Superior temporal gyrus (tissue), 1 donor: Measurements from ENCODE around the gene SLC66A2.

Experiments used
- DNase-seq: peaks from one replicate; pipeline ENCODE4 v3.0.0-alpha.2; 2016; ENCODE audit errors: extremely low spot score

The SLC66A2 gene

DNA sequence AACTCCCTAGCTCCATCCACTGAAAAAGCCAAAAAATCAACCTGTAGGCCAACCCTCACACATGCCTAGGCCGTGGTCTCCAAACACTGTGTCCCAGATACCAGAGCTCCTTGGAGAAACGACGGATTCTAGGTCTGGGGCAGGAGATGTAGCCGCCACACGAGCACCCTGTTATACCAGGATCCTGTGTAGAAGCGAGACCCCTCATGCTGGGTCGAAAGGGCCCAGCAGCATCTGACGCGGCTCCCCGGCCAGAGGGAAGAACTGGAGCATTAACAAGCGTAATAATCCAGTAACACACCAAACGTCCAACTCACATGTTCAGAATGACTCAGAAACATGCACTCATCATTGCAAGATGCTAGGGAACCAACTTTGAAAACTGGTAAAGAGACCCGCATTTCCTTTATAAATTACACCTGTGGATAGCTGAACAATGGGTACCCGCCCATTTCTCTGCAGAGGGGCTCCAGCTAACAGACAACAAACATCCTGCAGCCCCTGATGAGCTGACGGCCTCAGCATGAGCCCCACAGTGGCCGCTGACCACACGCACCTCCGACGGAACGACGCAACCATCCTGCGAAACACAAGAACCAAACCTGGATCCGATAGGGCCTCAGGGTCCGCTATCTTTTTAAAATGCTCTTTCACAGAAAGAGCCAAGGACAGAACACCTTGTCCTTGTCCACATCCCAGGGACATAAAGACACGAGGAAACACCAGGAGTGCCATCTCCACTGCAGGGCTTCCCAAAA is 14.2 kb downstream of the SLC66A2 start:
- no peak for DNase-seq

DNA sequence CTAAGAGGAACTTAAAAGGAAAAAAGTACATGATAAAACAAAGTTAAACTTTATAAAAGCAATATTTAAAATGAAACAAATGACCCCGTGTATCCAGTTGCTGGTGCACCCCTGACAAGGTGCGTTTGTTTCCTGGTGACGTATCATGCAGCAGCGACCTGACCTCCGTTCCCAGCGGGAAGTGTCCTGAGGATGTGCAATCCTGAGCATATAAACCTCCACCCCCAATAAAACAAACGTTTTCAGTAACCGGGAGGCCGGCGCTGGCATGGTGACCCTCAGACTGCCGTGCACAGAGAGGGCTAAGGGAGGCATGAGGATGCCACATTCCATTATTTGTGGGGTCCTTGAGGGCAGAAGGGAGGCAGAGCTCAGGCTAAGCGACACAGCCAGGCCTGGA is 14.8 kb downstream of the SLC66A2 start:
- no peak for DNase-seq

DNA sequence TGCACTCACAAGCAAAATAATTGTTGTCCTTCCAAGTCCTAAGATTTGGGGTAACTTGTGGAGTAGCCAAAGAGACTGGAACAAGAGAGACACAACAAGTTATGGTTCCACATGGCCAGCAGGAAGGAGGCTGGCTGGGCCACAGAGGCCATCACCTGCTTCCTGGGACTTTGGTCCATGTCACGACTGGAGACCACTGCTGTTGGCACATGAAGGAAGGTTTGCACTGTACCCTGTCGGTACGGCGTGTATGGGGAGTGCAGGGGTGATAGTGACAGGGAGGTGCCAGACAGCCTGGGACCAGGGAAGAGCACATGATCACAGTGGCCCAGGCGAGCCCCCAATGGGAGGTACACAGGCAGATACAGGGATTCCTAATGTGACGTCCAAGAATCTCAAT is 15.5 kb downstream of the SLC66A2 start:
- no peak for DNase-seq

DNA sequence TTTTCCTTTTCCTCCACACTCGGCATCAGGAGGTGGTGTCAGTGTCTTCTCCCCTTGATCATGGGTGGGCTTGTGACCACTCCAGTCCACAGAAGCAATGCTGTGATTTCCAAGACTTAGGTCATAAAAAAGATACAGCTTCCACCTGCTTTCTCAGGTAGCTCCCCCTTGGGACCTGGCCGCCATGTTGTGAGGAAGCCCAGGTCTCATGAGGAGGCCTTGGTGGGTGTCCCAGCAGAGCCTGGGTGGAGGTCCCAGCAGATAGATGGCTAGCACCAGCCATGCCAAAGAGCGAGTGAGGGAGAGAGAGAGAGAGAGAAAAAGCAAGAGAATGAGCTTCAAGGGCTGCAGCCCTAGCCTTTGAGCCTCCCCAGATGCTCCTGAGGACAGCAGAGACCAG is 16.0 kb downstream of the SLC66A2 start:
- no peak for DNase-seq

DNA sequence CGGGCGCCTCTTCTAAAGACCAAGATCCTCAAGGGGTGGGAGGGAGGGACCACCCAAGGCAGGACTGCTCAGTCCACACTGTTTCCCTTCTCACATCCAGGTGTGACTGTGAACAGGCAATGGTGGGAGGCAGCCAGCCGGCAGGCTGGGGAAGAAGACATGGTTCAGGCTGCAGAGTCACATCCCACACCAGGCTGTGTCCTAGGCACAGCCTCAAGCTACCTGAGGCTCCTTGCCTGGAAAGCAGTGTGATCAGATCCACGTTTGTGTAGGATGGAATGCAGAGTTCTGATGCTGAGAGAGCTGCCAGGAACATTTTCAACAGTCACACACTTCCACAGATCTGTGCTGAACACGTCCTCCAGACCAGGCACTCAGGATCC is 16.4 kb downstream of the SLC66A2 start:
- no peak for DNase-seq

DNA sequence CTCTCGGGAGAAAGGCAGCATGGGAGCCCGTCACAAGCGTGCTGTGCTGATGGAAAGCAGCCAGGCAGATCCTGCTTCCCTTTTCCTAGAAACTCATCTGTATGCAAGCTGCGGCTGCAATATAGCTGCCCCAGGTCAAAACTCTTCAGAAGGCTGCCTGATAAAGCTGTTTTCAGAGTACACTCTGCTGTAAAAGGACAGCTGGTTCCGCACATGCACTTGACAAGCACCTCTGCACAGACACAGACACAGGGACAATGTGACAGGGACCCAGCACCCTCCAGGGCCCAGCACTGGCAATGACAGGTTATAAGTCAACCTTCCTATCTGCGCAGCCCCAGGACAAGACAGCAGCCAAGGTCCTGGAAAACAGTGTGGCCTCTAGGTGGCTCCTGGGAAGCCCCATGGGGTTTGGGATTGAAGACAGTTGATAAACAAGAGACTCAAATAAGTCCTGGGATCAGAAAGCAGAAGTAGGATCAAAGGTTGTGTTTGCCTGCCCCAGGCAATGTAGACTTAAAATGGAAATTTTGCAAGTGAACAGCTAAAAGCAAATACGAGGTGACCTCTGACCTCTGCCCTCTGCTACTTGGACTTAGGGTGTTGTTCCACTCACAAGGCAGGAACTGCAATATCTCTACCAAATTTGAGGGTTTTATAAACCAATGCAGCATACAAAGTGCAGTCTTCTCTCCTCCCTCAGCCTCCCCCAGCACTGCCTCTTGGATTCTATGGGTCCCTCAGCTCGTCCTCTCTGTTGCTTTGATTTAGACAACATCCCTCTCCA is 16.9 kb downstream of the SLC66A2 start:
- DNase-seq, result no peak

DNA sequence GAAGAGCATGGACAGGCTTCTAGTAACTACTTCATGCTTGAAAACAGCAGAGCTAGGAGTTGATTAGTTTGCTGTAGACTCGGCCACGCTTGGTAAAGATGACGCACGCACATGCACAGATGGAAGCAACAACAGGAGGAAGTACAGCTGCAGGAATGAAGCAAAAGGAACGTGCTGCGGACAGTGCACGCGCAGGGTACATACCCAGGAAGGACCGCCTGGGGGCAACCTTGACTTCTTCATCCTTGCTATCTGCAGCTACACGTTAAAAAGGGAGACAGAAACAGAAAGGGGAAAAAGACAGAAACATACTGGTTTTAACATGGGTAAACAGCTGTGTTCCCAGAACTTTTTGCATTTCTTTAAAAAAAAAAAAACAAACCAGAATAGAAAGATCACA is 17.7 kb downstream of the SLC66A2 start:
- DNase-seq, result no peak

DNA sequence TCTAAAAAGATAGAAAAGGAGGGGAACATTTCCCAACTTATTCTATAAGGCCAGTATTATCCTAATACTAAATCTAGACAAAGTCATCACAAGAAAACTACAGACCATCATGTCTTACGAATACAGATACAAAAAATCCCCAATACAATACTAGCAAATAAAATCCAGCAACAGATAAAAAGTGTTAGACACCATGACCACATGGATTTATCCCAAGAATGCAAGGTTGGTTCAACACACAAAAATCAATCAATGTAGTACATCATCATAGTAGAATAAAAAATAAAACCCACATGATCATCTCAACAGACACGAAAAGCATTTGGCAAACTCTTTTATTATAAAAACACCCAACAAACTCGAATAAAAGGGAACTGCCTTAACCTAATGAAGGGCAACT is 18.5 kb downstream of the SLC66A2 start:
- no peak for DNase-seq

DNA sequence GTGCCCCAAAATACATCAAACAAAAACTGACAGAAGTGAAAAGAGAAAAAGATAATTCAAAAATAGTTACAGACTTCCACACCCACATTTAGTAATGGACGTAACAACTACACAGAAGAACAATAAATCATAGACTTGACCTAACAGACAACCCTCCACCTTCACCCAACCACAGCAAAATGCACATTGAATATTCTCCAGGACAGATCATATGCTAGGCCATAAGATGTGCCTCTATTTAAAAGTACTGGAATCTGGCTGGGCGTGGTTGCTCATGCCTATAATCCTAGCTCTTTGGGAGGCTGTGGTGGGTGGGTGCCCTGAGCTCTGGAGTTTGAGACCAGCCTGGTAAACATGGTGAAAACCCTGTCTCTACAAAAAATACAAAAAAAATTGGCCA is 20.0 kb downstream of the SLC66A2 start:
- DNase-seq, result no peak

DNA sequence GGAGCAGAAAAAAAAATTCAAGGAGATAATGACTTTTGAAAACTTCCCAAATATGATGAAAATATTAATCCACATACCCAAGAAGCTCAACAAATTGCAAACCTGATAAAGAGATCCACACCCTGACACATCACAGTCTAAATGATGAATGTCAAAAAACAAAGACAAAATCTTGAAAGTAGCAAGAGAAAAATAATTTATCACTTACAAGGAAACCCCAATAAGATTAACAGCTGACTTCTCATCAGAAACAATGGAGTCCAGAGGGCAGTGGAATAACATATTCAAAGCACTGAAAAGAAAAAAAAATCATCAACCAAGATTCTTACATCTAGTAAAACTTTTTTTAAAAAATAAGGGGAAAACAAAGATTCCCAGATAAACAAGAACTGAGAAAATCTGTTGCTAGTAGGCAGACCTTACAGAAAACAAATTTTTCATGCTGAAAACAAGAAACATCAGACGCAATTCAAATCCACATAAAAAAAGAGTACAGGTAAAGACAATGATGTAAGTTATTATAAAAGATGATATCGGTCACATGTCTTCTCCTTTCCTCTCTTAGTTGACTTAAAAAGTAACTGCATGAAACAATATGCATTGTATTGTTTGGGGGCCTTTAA is 21.3 kb downstream of the SLC66A2 start:
- DNase-seq, result no peak

DNA sequence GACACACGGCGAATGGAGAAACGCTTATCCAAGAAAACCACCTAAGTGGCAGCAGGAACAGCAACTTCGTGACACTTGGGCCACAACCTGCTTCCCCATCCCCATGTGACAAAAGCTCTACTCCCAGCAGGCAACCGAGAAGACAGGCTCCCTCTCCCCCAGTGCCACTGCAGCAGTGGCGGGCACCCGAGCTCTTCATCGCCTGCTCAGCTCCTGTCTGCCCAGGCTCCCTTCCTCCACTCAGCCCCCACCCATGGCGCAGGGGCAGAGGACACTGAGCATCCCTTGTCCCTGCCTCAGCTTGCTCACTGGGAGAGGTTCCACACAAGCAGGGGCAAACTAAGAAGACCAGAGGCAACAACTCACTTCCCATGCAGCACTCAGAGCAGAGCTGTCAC is 22.9 kb downstream of the SLC66A2 start:
- no peak for DNase-seq

DNA sequence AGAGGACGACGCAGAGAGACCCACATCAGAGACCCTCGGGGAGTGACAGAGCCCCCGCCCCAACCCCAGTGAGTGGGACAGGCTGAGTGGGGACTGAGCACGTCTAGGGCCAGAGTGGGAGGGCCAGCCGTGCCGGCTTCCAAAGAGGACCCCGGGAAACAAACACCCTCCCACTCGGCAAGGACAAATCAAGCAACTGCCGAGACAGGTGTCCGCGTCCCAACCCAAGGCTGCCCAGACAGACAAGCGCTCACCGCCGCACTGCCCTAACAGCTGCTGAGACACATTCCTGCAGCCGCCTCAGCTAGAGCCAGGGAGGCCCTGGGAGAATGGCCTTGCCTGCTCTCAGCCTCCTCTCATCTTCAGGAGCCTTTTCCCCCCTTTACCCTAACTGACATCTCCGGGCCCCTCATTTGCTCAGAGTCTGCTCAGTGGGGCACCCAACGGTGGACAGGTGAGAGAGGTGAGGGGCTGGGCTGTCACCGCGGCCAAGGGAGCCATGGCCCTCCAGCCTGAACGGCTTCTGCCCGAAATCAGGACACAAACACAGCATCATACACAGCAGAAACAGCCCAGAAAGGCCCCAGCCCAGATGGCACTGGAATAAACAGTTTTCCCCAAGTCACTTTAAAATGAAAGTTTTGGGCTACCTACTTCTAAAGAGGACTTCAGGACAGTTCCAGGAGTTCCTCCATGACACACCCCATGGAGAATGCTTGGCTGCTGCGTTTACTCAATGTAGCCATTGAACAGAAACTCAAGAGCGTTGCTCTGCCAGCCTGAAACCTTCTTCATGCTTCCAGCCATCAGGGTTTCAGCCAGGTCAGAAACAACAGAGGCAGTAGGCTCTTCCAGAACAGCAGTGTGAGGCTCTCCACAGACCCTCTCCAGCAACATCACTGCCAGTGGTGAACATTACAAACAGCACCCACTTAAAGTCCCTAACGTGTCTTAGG is 23.6 kb downstream of the SLC66A2 start:
- DNase-seq, result no peak

DNA sequence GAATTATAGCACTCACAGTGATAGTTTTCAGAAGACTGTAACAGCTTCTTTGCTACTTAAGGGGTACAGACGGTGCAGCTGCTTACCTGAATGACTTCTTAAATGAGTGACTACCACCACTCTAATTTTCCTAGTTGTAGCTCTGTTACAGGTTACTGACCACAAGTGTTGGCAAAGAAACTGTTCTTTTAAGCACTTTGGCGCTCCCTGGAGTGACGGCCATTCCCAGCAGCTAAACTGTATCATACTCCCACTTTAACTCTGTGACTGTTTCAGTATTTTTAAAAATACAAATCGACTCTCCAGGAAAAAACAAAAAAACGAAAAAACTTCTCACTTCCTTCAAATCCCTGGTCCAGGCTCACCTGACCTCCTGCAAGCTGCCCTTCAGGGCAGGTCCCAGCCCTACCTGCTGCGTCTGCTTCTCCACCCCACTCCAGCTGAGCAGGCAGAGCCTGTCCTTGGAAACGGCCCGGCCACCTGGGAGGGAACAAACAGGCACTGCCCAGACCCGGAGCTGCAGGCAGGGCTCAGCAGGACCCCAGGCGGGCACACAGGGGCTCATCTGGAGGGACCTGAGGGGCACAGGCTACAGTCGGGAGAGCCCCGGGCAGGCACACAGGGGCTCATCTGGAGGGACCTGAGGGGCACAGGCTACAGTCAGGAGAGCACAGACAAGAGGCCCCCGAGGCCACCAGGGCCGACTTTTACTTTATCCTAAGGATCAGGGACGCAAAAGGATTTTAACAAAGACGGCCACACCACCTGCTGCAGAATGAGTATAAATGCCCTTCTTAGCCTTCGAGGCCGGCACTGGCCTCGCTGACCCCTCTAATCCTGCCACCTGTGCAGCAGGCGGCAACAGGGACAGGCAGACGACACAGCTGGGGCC is 24.5 kb downstream of the SLC66A2 start:
- DNase-seq, result no peak

DNA sequence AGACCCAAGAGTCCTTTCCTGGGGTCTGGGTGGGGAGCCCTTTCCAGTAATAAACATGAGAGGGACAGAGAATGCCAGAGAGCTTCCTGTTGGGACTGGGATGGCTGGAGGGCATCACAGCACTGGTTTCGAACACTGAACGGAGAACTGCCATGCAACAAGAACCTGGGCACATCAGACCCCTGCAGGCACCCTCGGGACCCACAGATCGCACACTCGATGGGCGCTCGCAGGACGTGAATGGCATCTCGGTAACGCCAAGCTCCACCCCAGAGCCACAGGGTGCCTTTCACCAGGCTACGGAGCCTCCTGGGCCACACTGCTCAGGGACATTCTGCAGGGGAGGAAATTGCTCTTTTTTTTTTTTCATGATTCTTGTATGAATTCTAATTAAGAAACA is 25.1 kb downstream of the SLC66A2 start:
- DNase-seq, result no peak

DNA sequence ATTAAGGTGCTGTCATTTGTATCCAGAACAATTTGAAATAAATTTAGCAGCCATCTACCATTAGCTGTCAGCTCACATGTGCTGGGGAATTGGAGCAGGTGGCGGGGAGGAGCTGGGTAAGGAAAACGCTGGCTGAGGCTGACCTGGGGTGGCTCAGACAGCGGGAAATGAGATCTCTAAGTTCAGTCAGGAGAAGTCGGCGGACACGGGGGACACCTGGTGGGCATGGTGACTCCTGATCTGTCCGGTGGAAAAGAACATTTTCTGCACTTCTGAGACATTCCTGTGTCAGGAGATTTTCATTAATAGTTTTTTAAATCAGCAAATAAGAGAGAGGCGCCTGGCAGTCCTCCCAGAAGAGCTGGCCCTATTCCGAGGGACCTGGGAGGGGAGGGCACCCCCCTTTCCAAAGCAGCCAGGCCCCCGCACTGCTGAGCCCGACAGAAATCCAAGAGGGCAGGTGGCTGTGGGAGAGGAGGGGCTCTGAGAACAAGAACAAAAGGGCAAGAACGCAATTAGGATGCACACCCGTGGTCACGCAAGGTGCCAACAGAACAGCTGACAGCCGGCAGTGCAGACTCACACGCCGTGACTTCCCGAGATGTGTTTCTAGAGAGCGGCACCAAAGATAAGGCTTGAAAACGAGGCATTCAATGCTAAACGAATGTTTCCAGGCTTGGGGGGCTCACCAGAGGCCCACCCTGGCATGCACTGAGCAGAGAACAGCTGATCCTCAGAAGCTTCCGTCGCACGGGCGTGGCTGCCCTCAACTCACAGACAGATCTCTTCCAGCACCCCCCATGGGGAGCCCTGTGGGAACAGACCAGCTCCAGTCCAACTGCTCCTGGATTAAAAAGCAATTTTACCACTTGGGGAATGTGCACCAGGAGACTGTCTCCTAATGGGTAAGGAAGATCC is 26.4 kb downstream of the SLC66A2 start:
- no peak for DNase-seq

DNA sequence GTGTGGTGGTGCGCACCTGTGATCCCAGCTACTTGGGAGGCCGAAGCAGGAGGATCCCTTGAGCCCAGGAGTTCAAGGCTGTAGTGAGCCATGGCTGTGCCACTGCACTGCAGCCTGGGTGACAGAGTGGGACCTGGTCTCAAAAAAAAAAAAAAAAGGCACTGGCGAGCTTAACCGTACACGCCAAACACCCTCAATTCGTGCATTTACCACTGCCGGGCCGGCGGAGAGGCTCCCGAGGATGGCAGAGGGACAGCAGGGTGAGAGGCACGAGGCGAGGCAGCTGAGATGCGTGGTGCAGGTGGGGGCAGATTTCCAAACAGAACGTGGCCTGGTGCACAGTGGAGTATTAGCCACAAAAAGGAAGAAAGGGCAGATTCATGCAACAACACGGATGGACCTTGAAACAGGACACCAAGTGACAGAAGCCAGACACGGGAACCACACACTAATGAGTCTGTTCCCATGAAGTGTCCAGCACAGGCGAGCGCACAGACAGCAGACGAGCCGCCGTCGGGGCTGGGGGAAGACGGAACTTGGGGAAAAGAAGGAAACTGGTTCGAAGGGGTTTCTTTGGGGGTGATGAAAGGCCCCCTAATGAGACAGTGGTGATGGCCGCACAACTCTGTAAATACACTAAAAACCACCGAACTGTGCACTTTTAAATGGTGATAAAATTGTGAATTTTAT is 27.4 kb downstream of the SLC66A2 start:
- no peak for DNase-seq

DNA sequence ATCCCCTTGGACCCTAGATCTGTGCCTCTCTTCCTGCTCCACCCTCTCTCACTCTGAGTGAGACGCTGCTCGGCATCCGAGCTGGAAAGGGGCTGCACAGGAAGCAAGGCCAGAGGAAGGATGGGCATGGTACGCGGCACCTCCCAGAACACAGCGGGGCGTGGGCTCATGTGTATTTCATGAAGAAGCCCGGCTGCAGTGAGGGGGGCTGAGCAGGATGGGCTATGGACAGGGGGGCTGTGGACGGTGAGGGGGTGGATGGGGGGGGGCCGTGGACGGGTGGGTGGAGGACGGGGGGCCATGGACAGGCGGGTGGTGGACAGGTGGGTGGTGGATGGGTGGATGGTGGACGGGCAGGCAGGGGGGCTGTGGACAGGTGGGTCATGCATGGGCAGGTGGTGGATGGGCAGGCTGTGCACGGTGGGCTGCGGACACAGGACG is 28.5 kb downstream of the SLC66A2 start:
- no peak for DNase-seq

DNA sequence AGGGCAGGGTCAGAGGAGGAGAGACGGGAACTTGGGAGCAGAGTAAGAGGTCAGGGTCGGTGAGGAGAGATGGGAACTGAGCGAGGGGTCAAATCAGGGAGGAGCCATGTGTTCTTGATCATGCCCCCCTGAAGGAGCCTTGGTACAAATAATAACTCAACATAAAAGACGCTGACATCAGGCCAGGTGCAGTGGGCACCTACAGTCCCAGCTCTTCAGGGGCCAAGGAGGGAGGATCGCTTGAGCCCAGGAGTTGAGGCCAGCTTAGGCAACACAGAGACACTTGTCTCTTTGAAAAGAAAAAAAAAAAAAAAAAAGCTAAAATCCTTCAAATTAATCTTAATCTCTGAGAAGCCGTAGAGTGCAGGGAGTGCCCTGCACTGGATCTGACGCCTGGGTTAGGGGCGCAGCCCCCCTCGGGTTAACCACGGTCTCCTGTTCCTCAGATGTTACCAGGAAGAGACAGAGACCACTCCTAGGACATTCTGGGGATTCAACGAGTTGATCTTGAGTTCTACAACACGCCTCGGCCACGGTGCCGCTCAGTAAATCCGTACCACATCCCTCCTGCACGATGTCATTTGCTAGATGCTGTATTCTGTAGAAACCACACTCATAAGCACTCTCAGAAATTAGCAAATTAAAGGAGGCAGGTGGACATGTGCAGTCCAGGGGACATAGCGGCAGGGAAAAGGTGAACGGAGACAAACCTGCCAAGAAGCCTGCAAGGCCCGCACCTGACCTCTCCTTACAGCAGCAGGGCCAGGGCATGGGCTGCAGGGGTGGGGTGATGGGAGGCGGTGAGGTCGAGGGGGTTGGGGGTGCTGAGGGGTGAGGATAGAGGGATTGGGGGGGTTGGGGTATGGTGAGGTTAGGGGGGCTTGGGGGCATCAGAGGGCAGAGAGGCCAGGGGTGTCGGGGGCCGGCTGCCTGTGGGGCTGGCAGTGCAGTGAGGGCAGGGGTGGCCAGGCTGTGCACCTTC is 29.2 kb downstream of the SLC66A2 start:
- DNase-seq, result no peak
